ENCODE data around the gene CACNA1B. TPM values are rescaled to one million over a fixed set of nuclear protein-coding genes. Genes with fewer than 3 reads are reported as not detected.

CACNA1B gene
- total and polyA plus RNA-seq, 2 of the 4 experiments (the other 2 are of a cell fraction): 0.02 TPM; not detected in 1

DNA sequence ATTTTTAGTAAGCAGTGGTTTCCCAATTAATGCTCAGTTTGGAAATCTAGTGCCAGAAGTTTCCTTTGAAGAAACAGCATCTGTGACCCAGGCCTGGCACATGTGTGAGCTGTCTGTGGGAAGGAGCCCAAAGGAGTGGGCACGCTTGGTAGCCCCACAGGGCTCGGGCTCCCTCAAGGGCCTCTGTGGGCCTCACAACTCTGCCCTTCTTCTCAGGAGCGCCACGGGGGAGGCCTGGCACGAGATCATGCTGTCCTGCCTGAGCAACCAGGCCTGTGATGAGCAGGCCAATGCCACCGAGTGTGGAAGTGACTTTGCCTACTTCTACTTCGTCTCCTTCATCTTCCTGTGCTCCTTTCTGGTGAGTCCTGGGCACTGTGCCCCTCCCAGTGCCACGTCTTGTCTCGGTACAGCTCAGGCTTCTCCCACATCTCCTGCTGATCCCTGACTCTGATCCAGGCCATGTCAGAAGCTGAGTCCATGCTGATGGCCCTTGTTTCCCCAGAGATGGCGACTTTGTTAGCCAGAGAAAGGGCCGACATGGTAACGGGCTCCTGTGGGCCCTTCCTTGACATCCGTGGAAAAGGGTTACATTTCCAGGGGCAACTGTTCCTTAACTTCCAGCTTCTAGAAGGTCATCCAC is 200.4 kb downstream of the CACNA1B start:
- H2BK20ac ChIP-seq (ENCODE audit: low read depth, low read length): no peak overlapping the region
- no peaks in the 10 kb centered on the region for H3K27me3 ChIP-seq (ENCODE audit: control insufficient read depth, insufficient read depth, low read length)
- H3K18ac ChIP-seq (ENCODE audit: low read depth, low read length): no peak overlapping the region
- CTCF ChIA-PET: no interaction called here
- no peaks in the 10 kb centered on the region for H3K79me1 ChIP-seq (ENCODE audit: low read depth in 1 of 2, low read length in 2 of 2)
- POLR2A ChIA-PET (ENCODE audit: unreplicated experiment): no interaction called here
- 24% methylated on average over 6 of the region's 13 CpGs; no CpG with 5 or more reads in 1 of the 2 experiments for WGBS, 2 experiments (ENCODE audit: extremely low coverage in 2 of 2, insufficient read length in 1 of 2)
- ATAC-seq (ENCODE audit: low read depth): no peak
- TF ChIP-seq FOS (IDR thresholded peaks at IDR 0.05; ENCODE audit: low read depth, low read length): no peak
- TF ChIP-seq MAFK (IDR thresholded peaks at IDR 0.05; ENCODE audit: low read depth, low read length): no peak
- no peak for TF ChIP-seq USF2 (IDR thresholded peaks at IDR 0.05; ENCODE audit: low read depth, low read length)
- no peak for TF ChIP-seq POLR2A (IDR thresholded peaks at IDR 0.05; ENCODE audit: low read depth, low read length)
- TF ChIP-seq MXI1 (IDR thresholded peaks at IDR 0.05; ENCODE audit: borderline replicate concordance, low read depth, low read length): no peak
- TF ChIP-seq ELK1 (IDR thresholded peaks at IDR 0.05; ENCODE audit: borderline replicate concordance, low read depth, low read length): no peak
- TF ChIP-seq RFX5 (IDR thresholded peaks at IDR 0.05; ENCODE audit: low read depth, low read length): no peak
- TF ChIP-seq RCOR1 (IDR thresholded peaks at IDR 0.05; ENCODE audit: insufficient replicate concordance, low read length): no peak
- no peak for TF ChIP-seq RAD21 (IDR thresholded peaks at IDR 0.05; ENCODE audit: low read length)
- no peak for TF ChIP-seq BHLHE40 (IDR thresholded peaks at IDR 0.05; ENCODE audit: low read depth, low read length)
- no peak for TF ChIP-seq CEBPB (IDR thresholded peaks at IDR 0.05; ENCODE audit: low read depth, low read length)
- TF ChIP-seq CHD1 (IDR thresholded peaks at IDR 0.05; ENCODE audit: low read depth, low read length): no peak
- no peak for TF ChIP-seq SMC3 (IDR thresholded peaks at IDR 0.05; ENCODE audit: low read depth, low read length)
- no peak for TF ChIP-seq CTCF (conservative IDR thresholded peaks at IDR 0.05; ENCODE audit: low read depth, low read length)
- no peak for TF ChIP-seq NFE2L2 (IDR thresholded peaks at IDR 0.05; ENCODE audit: low read depth, low read length)
- no peak for TF ChIP-seq MAZ (IDR thresholded peaks at IDR 0.05; ENCODE audit: borderline replicate concordance, low read depth, low read length)
- no peak overlapping the region for H2BK120ac ChIP-seq (ENCODE audit: low read depth, low read length)
- no peak overlapping the region for H3K23ac ChIP-seq (ENCODE audit: low read depth, low read length)
- no peak overlapping the region for H3K9ac ChIP-seq (ENCODE audit: low read depth, low read length)
- no peak overlapping the region for H3K4ac ChIP-seq (ENCODE audit: low read depth, low read length)
- dilution Hi-C loops (cut with HindIII; ENCODE audit: low sequenced_read_pairs, unreplicated experiment): no loop called here
- H2AFZ ChIP-seq (replicated peaks; ENCODE audit: low read length, poor library complexity): no peak overlapping the region
- in situ Hi-C loops (cut with MboI; ENCODE audit: low sequenced_read_pairs): no loop called here
- H3K27ac ChIP-seq (ENCODE audit: insufficient read depth, low read length): no peak overlapping the region
- DNase-seq: no peak
- H4K5ac ChIP-seq (ENCODE audit: low read depth, low read length): no peak overlapping the region
- H3K4me1 ChIP-seq (ENCODE audit: control insufficient read depth, insufficient read depth, low read length): no peaks in the 10 kb centered on the region
- H2AK9ac ChIP-seq (replicated peaks; ENCODE audit: low read depth, low read length, poor library complexity): peak overlapping the region; percentile 23
- H3K9me3 ChIP-seq (ENCODE audit: control insufficient read depth, insufficient read depth, low read length): peaks cover 63% of the 10 kb centered on the region
- no peak overlapping the region for H2AK5ac ChIP-seq (ENCODE audit: low read depth, low read length)
- H3K56ac ChIP-seq (ENCODE audit: extremely low read depth, insufficient read depth, low read length): no peak overlapping the region
- BruUV-seq (replicated peaks): no TSS peak
- H3K14ac ChIP-seq (replicated peaks; ENCODE audit: low read depth, low read length): no peak overlapping the region
- intact Hi-C loops (cut with micrococcal nuclease): no loop called here
- no peak overlapping the region for H4K91ac ChIP-seq (ENCODE audit: insufficient read depth, low read depth, low read length)
- no peaks in the 10 kb centered on the region for H4K20me1 ChIP-seq (ENCODE audit: insufficient read depth, low read length)
- no peak overlapping the region for H4K8ac ChIP-seq (ENCODE audit: low read depth in 2 of 2, low read length in 2 of 2)
- no peak overlapping the region for H2BK5ac ChIP-seq (ENCODE audit: low read depth, low read length, poor library complexity, severe bottlenecking)
- no peak overlapping the region for H3K4me2 ChIP-seq (ENCODE audit: low read depth, low read length)
- H3K9me1 ChIP-seq (ENCODE audit: insufficient read depth, low read length): no peaks in the 10 kb centered on the region
- H2BK15ac ChIP-seq (ENCODE audit: low read depth, low read length): no peak overlapping the region
- H3K4me3 ChIP-seq (ENCODE audit: insufficient read depth, low read depth, low read length): no peak overlapping the region
- H3K36me3 ChIP-seq (ENCODE audit: control insufficient read depth, insufficient read depth, low read length): no peaks in the 10 kb centered on the region

Measured in IMR-90 (cell line).